Neural cell (in vitro differentiated cells): Measurements from ENCODE around the gene NECAP2.
"Not testable (repeated sequence)": the region's sequence is repeated elsewhere in the genome, so short reads cannot be mapped to it uniquely, and the experiment has no call there.

Source experiments
- CTCF ChIP-seq: fragments of 450-650 bp; IDR thresholded peaks from 2 replicates; pipeline ENCODE4 v1.5.1; 2014; ENCODE audit warnings: antibody characterized with exemption, mild to moderate bottlenecking, moderate library complexity; ENCODE audit not compliant: poor library complexity, severe bottlenecking
- EP300 ChIP-seq: fragments of 450-650 bp; conservative IDR thresholded peaks from 2 replicates; pipeline ENCODE4 v1.6.1; 2014; ENCODE audit warnings: antibody characterized with exemption, mild to moderate bottlenecking, moderate library complexity; ENCODE audit not compliant: poor library complexity, severe bottlenecking
- EZH2 ChIP-seq: fragments of 200-600, 300-800 bp; shearing (Covaris generic), sonication (generic); IDR thresholded peaks from 2 replicates; pipeline ENCODE4 v1.6.1; 2014; ENCODE audit warnings: antibody characterized with exemption, low read length, borderline replicate concordance, mild to moderate bottlenecking; ENCODE audit not compliant: insufficient read depth, poor library complexity, severe bottlenecking
- MXI1 ChIP-seq: fragments of 450-650 bp; conservative IDR thresholded peaks from 2 replicates; pipeline ENCODE4 v1.6.1; 2014; ENCODE audit warnings: antibody characterized with exemption, mild to moderate bottlenecking; ENCODE audit not compliant: poor library complexity, severe bottlenecking
- POLR2AphosphoS5 ChIP-seq: IDR thresholded peaks from 2 replicates; pipeline ENCODE4 v1.6.1; 2012
- REST ChIP-seq: IDR thresholded peaks from 2 replicates; pipeline ENCODE4 v1.6.1; 2012; ENCODE audit warnings: borderline replicate concordance
- SMC3 ChIP-seq: fragments of 450-650 bp; conservative IDR thresholded peaks from 2 replicates; pipeline ENCODE4 v1.6.1; 2014; ENCODE audit warnings: antibody characterized with exemption, mild to moderate bottlenecking, moderate library complexity; ENCODE audit not compliant: poor library complexity
- TAF1 ChIP-seq: IDR thresholded peaks from 2 replicates; pipeline ENCODE4 v1.6.1; 2012; ENCODE audit warnings: low read depth

DNA sequence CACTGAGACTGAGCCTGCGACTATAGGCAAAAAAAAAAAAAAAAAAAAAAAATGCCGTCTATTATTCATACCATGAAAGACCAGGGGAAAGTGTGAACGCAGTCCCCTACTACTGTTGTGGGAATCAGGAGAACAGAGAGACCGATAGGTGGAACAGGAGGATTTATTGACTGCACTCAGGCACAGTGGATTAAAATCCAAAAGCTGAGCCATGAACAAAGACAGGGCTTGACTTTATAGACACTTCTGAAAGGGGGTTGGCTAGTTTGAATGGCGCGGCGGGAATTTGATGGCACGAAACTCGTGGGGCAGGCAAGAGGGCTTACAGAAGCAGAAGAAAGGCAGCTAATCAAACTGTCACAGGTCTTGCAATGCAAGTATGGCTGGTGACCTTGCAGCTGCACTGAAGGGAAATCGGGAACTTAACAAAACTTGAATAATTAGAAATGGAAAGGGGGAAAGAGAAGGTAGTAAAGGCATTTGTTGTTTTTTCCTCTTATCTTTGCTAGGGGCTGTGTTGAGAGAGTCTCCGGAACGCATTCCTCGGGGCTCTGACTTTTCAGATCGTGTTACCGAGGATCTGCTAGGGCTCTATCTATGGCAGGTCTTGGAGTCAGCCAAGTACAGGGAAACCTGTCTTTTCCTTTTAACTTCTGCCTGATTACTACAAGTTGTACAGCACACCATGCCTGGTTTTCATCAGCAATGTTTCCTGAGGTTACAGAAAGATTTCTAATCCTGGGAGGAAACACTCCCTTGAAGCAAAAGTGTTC, 66.0 kb downstream of the NECAP2 start:
- not testable (repeated sequence) for TF ChIP-seq CTCF, REST, SMC3, POLR2AphosphoS5, EP300, EZH2, MXI1, TAF1
